GM21528 (cell line): Measurements from ENCODE around the gene CHD6.

ENCODE experiments used
- ATAC-seq: cut with Tn5 transposase; IDR thresholded peaks from one replicate; pipeline ENCODE4 v1.9.1; 2021; ENCODE audit warnings: mild to moderate bottlenecking, moderate library complexity; ENCODE audit not compliant: unreplicated experiment, low FRiP score

Gene CHD6

DNA sequence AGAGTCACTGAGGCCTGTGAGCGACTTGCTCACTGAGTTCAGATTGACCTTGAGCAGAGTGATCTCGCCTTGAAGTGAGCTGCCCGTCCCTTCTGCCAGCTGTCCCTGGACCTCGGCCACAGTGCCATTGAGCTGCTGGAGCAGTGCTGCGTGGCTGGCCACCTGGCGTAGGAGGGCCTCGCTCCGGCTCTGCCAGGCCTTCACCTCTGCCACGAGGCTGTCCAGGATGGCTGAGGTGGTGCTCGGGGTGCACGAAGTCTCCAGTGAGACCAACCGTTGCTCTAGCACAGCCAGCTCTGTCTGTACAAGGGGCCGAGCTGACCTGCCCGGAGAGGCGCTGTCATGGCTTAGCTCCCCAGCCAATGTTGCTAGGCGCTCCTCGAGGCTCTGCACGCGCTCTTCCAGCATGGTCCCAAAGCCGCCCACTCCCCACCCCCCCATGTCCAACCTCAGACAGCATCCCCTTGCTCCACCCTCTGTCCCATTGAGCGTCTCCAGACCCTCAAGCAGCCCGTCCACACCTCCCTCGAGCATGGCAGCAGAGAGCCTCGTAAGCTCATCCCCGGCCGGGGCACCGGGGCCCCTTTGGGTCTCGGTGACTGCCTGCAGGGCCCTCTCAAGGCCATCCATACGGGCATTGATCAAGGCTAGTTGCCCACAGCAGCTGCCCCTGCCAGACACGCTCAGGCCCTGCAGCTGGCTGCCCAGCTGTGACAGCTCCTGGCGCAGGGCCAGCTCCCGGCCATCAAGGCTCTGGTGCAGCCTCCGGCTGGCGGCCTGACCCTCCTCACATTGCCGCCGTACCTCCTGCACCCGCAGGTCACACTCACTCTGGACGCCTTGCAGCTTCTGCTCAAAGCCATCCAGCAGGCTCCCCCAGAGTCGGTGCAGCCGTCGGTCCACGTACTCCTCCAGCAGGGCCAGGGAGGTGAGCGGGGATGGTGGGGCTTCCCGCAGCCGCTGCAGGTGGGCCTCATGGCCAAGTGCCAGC lies 256.1 kb downstream of the CHD6 start:
- ATAC-seq, result no peak

DNA sequence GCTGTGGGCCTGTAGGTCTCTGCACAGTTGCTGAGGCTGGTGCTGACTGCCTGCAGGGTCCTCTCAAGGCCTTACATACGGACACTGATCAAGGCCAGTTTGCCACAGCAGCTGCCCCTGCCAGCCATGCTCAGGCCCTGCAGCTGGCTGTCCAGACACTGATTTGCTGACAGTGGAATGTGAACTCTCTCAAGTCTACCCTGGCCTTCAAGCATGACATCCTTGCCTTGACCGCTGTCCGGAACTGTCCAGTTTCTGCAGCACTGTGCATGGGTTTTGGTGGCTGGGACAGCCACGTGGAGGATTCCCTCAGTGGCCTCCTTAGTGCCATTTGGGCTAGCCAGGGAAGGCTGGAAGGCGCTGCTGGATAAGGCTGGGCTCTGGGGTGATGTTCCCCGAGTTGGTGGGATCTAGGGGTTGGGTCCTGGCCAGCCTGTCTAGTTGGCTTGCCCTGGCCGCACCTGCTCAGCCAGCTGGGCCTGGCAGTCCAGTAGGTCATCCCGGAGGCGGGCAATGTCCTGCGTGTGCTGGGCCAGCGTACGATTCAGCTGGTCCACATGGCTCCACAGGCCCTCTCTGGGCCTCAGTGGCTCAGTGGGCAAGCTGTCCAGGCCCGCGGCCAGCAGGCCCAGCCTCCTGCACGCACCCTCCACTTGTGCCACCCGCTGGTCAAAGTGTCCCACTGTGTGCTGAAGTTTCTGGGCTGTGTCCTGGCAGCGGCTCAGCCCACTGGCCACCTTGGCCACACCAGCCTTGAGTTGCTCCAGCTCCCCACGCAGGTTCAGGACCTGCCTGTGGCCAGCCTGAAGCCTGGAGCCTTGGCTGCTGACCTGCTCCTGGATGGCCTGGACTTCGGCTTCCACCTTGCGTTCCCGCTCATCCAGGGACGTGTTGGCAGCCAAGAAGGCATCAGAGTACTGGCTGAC lies 257.1 kb downstream of the CHD6 start:
- no peak for ATAC-seq

GRCh38 chr20:41359541-41360011 lies 258.6 kb downstream of the CHD6 start:
- ATAC-seq, result no peak

- no peak for ATAC-seq
Measured at GRCh38 chr20:41358717-41359116, 259.5 kb downstream of the CHD6 start.

GRCh38 chr20:41358230-41358629 lies 259.9 kb downstream of the CHD6 start:
- no peak for ATAC-seq

DNA sequence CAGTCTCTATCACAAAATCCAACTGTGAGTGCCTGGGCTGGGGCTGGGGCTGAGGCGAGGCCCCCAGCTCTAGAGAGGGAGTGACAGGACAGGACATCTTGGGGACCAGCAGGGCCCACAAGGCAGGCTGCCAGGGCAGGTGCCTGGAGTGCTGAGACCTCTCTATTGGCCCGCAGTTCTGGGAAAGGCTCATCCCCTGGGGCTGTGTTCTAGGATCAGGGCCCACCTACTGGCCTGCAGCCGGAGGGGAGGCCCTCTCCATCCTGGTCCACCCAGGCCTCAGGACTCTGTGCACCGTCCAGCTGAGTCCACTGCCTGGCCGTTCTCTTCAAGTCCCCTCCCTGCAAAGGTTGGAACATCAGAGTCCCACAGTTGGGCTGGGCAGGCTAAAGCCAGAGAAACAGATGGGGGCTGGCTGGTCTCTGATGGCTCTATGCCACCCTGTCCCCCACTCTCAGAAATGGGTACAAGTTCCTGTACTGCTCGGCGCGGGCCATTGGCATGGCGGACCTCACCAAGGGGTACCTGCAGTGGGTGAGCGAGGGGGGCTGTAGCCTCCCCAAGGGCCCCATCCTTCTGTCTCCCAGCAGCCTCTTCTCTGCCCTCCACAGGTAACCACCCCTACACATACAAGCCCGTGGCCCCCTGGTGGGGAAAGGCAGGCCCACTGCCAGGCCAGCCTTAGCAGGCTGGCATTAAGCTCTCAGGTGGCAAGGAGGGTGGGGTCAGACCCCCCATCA lies 260.6 kb downstream of the CHD6 start:
- ATAC-seq, result no peak

- no peak for ATAC-seq
Measured at GRCh38 chr20:41356951-41357350, 261.2 kb downstream of the CHD6 start.

DNA sequence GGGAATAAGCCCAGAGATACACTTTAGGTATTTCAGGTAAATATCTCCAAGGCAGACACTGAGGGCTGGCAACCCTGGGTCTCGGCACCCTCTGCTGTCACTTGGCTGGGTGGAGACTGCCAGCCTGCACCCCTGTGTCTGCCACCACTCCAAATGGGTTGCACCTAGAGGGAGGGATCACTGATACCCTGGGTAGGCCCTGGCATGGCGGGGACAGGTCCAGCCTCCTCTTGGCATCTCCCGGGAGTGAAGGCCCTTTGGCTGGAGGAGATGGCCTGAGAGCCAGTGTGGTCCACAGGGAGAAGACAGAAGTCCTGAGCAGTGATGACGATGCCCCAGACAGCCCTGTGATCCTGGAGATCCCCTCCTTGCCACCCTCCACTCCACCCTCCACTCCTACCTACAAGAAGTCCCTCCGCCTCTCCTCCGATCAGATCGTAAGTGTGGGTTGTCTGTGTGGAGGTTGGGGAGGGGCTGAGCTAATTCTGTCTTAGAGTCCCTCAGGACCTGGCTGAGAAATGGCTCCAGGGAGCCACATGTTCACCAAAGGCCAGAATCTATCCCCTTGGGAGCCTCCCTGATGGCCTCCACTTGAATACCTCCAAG lies 262.5 kb downstream of the CHD6 start:
- no peak for ATAC-seq

- ATAC-seq, result no peak
Measured at GRCh38 chr20:41355192-41355591, 263.0 kb downstream of the CHD6 start.

- no peak for ATAC-seq
Measured at GRCh38 chr20:41353530-41353929, 264.6 kb downstream of the CHD6 start.

DNA sequence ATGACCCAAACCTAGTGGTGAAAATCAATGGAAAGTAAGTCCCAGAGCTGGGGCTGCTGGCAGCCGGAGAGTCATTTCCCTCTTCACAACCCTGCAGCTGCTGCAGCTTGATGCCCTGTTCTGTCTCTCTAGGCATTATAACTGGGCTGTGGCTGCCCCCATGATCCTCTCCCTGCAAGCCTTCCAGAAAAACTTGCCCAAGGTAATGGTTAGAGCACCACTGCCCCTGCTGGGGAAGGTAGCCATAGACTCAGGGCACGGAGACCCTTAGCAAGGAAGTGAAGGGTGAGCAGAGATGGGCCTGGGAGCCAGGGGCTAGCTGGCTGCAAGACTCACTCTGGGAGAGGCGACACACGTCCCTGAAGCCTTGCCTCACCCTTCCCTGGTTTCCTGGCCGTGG lies 265.5 kb downstream of the CHD6 start:
- ATAC-seq, result no peak

GRCh38 chr20:41352106-41352505 lies 266.1 kb downstream of the CHD6 start:
- ATAC-seq, result no peak
